Epithelial cell of prostate (primary cell): ENCODE measurements around the gene KRTAP5-9.
"Not testable (repeated sequence)": the region's sequence is repeated elsewhere in the genome, so short reads cannot be mapped to it uniquely, and the experiment has no call there.

Source experiments
- DNase-seq: peaks from one replicate; pipeline ENCODE4 v3.0.0-alpha.2; 2011; ENCODE audit warnings: low read depth, low spot score
- H3K27ac ChIP-seq: fragments of 450-650 bp; 2 replicates; pipeline ENCODE4 v1.5.1; 2017; ENCODE audit warnings: mild to moderate bottlenecking

Gene KRTAP5-9

DNA sequence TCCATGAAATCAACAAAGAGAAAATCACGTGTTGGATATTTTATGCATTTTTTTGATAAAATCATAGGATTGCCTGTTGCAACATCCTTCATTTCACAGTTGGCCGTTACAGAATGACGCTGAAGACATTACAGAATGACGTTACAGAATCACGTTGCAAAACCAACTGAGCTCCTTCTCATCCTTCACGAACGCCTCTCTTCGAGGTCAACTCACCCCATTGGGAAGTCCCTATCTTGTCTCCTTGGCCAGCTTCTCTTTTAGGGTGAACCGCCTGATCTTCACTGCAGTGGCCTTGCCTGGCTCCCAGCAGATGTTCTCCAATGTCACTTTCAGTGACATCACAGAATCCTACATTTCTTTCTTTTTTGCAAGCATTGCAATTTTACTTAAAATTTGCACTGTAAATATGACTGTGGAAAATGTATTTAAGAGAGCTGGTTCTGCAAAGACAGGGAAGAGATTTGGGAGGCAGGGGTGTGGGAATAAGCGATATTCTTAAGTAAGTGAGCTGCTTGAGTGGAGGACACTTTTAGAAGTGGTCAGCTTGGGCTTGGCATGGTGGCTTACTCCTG, 16.1 kb upstream of the KRTAP5-9 start:
- no peak for DNase-seq
- H3K27ac ChIP-seq, result no peak overlapping the region

GRCh38 chr11:71534711-71535608, 13.3 kb upstream of the KRTAP5-9 start:
- DNase-seq, H3K27ac ChIP-seq: not testable (repeated sequence)

GRCh38 chr11:71535825-71536224, 12.4 kb upstream of the KRTAP5-9 start:
- no peak for DNase-seq
- H3K27ac ChIP-seq, result no peak overlapping the region

DNA sequence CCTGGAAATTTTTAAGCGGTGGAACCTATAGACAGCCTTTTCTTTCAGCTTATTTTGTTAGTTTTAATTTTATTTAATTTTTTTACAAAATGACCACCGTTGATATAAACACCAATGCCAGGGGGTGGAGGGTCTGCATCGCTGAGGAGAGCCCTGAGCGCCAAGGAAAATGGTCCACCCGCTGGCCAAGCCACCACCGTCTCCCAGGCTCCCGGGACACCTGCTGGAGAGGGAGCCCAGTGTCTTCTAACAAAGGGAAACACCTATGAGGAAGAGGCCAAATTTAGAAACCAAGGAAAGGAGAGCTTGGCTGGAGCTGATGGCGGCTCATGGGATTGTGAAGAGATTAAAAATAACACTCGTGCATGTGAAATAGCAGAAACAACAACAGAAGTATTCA, 10.7 kb upstream of the KRTAP5-9 start:
- no peak overlapping the region for H3K27ac ChIP-seq
- no peak for DNase-seq

GRCh38 chr11:71537977-71538665, 10.1 kb upstream of the KRTAP5-9 start, which contains the start of gene KRTAP5-8:
KRTAP5-8 (plus strand) TSS chr11:71538025; CDS start chr11:71538056, 31 bp downstream.
- not testable (repeated sequence) for DNase-seq, H3K27ac ChIP-seq

GRCh38 chr11:71538666-71538990, 9.6 kb upstream of the KRTAP5-9 start:
- H3K27ac ChIP-seq, result no peak overlapping the region
- no peak for DNase-seq

GRCh38 chr11:71539017-71539416, 9.2 kb upstream of the KRTAP5-9 start:
- no peak for DNase-seq
- H3K27ac ChIP-seq, result no peak overlapping the region

DNA sequence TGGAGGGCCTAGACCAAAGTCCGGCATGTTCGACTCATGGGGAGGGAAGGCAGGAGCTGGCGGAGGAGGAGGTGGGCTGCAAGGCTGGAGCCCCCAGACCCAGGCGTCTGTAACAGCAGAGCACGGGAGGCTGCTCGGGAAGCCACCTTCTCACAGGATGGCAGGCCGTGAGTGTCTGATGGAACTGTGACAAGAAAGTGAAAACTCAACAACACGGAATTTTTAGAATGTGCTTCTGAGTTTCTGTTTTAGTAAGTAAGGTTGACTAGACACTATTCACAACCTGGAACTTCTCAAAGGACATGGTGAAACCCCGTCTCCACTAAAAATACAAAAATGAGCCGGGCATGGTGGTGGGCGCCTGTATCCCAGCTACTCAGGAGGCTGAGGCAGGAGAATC, 8.2 kb upstream of the KRTAP5-9 start:
- not testable (repeated sequence) for DNase-seq, H3K27ac ChIP-seq

GRCh38 chr11:71540521-71541304, 7.5 kb upstream of the KRTAP5-9 start:
- not testable (repeated sequence) for DNase-seq, H3K27ac ChIP-seq

- no peak overlapping the region for H3K27ac ChIP-seq
- DNase-seq, result no peak
These were observed 5.8 kb upstream of the KRTAP5-9 start for GRCh38 chr11:71542382-71542781.

- DNase-seq, result no peak
- no peak overlapping the region for H3K27ac ChIP-seq
These were observed 5.1 kb upstream of the KRTAP5-9 start for GRCh38 chr11:71542879-71543777.

- H3K27ac ChIP-seq, result no peak overlapping the region
- no peak for DNase-seq
These were observed 4.4 kb upstream of the KRTAP5-9 start for GRCh38 chr11:71543866-71544265.

- no peak overlapping the region for H3K27ac ChIP-seq
- DNase-seq, result no peak
These were observed 3.5 kb upstream of the KRTAP5-9 start for GRCh38 chr11:71544525-71545214.

GRCh38 chr11:71545405-71545966, 2.7 kb upstream of the KRTAP5-9 start:
- DNase-seq, result no peak
- H3K27ac ChIP-seq, result no peak overlapping the region

- no peak for DNase-seq
- H3K27ac ChIP-seq, result no peak overlapping the region
These were observed 514 bp downstream of the KRTAP5-9 start for GRCh38 chr11:71548716-71549151.

DNA sequence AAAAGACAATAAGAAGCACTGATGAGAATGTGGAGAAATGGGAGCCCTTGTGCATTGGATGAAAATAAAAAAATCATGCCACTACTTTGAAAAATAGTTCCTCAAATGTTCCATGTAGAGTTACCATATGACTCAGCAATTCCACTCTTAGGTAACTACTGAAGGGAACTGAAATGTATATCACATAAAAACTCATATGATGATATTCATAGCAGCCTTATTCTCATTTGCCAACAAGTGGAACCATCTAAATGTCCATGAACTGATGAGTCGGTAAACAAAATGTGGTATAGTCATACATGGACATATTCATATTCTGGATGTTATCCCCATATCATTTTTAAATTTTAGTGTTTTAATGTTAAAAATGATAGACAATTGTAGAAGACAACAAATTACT, 3.5 kb downstream of the KRTAP5-9 start:
- DNase-seq, result no peak
- H3K27ac ChIP-seq, result no peak overlapping the region

GRCh38 chr11:71554996-71555395, 6.8 kb downstream of the KRTAP5-9 start:
- no peak for DNase-seq
- H3K27ac ChIP-seq, result no peak overlapping the region

- no peak overlapping the region for H3K27ac ChIP-seq
- no peak for DNase-seq
These were observed 7.3 kb downstream of the KRTAP5-9 start for GRCh38 chr11:71555508-71555907.
